Stimulated activated CD8-positive, alpha-beta memory T cell treated with anti-CD3 and anti-CD28 coated beads, Interleukin-7, amount 100 ng/mL, for 48 hours (primary cell): Measurements from ENCODE around the gene KCNK6.
A peak's percentile ranks its signal among the peaks of the same experiment; 100 is the strongest.
"Not testable (repeated sequence)": the region's sequence is repeated elsewhere in the genome, so short reads cannot be mapped to it uniquely, and the experiment has no call there.

ENCODE experiments used
- DNase-seq, 2 donors: peaks; one replicate each; pipeline ENCODE4 v3.0.0-alpha.2; 2020; ENCODE audit warnings: low read depth in 1 of 2; ENCODE audit errors: extremely low read depth in 1 of 2

KCNK6 gene

GRCh38 chr19:38360839-38361631 lies 41.4 kb downstream of the KCNK6 start:
- no peak for DNase-seq

GRCh38 chr19:38361633-38362075 lies 42.0 kb downstream of the KCNK6 start:
- peak; percentile 52 to 78 for DNase-seq

GRCh38 chr19:38362076-38362945 lies 42.7 kb downstream of the KCNK6 start:
- DNase-seq, result peak; percentile 64 to 87

- DNase-seq, result not testable (repeated sequence)
Measured at GRCh38 chr19:38362946-38363688, 43.5 kb downstream of the KCNK6 start.

GRCh38 chr19:38367041-38367440 lies 47.4 kb downstream of the KCNK6 start:
- no peak for DNase-seq

GRCh38 chr19:38369584-38369983 lies 49.9 kb downstream of the KCNK6 start:
- DNase-seq, result no peak

- no peak for DNase-seq
Measured at GRCh38 chr19:38370299-38370698, 50.7 kb downstream of the KCNK6 start.

GRCh38 chr19:38371081-38371480 lies 51.4 kb downstream of the KCNK6 start:
- no peak for DNase-seq

- no peak for DNase-seq
Measured at GRCh38 chr19:38373907-38374331, 54.3 kb downstream of the KCNK6 start.

- DNase-seq, result peak; percentile 98
Measured at GRCh38 chr19:38374332-38375097, 54.9 kb downstream of the KCNK6 start, which contains the start of gene PSMD8. Gene PSMD8 (plus strand): TSS chr19:38374571. CDS start chr19:38374602, 31 bp downstream.

GRCh38 chr19:38375098-38375493 lies 55.5 kb downstream of the KCNK6 start:
- DNase-seq, result no peak

- DNase-seq, result no peak
Measured at GRCh38 chr19:38375748-38376147, 56.1 kb downstream of the KCNK6 start.

GRCh38 chr19:38376576-38376975 lies 56.9 kb downstream of the KCNK6 start:
- no peak for DNase-seq

- DNase-seq, result no peak
Measured at GRCh38 chr19:38377052-38377451, 57.4 kb downstream of the KCNK6 start.

GRCh38 chr19:38378866-38379265 lies 59.2 kb downstream of the KCNK6 start:
- no peak for DNase-seq

GRCh38 chr19:38381138-38381537 lies 61.5 kb downstream of the KCNK6 start:
- DNase-seq, result no peak
